Mesenchymal stem cell (in vitro differentiated cells and primary cell): ENCODE measurements around the gene HMGXB3.

Experiments
- DNase-seq: peaks from one replicate; pipeline ENCODE4 v3.0.0-alpha.2; 2013
- H2AFZ ChIP-seq: one replicate; pipeline ENCODE4 v1.6.1; 2013; ENCODE audit warnings: low read depth, mild to moderate bottlenecking, control low read depth, inconsistent platforms, low read length, moderate library complexity
- H2AK5ac ChIP-seq: 2 replicates; pipeline ENCODE4 v1.6.1; 2013; ENCODE audit warnings: low read length, moderate library complexity, mild to moderate bottlenecking, inconsistent platforms; ENCODE audit not compliant: severe bottlenecking
- H2BK120ac ChIP-seq: one replicate; pipeline ENCODE4 v1.6.1; 2013; ENCODE audit warnings: low read depth, mild to moderate bottlenecking, inconsistent platforms, low read length, moderate library complexity
- H2BK12ac ChIP-seq, 2 experiments: one replicate each; pipeline ENCODE4 v1.6.1; 2013; ENCODE audit warnings: inconsistent platforms in 2 of 2, low read length in 2 of 2, mild to moderate bottlenecking in 2 of 2, moderate library complexity in 2 of 2, control low read depth in 1 of 2
- H2BK15ac ChIP-seq: one replicate; pipeline ENCODE4 v1.6.1; 2013; ENCODE audit warnings: mild to moderate bottlenecking, low read depth, inconsistent platforms; ENCODE audit not compliant: poor library complexity, severe bottlenecking
- H2BK5ac ChIP-seq: 2 replicates; pipeline ENCODE4 v1.6.1; 2013; ENCODE audit warnings: low read depth, mild to moderate bottlenecking, low read length, control low read depth, inconsistent platforms; ENCODE audit not compliant: poor library complexity, severe bottlenecking
- H3K14ac ChIP-seq, 2 experiments: one replicate each; pipeline ENCODE4 v1.6.1; 2013; ENCODE audit warnings: inconsistent platforms in 2 of 2, low read length in 2 of 2, control low read depth in 1 of 2, mild to moderate bottlenecking in 1 of 2, moderate library complexity in 1 of 2
- H3K18ac ChIP-seq, 2 experiments: one replicate each; pipeline ENCODE4 v1.6.1; 2013; ENCODE audit warnings: inconsistent platforms in 2 of 2, low read length in 2 of 2, control low read depth in 1 of 2, low read depth in 1 of 2, mild to moderate bottlenecking in 1 of 2
- H3K23ac ChIP-seq, 2 experiments: one replicate each; pipeline ENCODE4 v1.6.1; 2013; ENCODE audit warnings: inconsistent platforms in 2 of 2, low read length in 2 of 2, mild to moderate bottlenecking in 2 of 2, moderate library complexity in 2 of 2, control low read depth in 1 of 2
- H3K27ac ChIP-seq: 2 replicates; pipeline ENCODE4 v1.5.1; 2013; ENCODE audit warnings: mild to moderate bottlenecking, moderate library complexity, low read length, control low read depth, inconsistent platforms; ENCODE audit not compliant: poor library complexity, severe bottlenecking
- H3K27me3 ChIP-seq, 2 experiments: 2 replicates each; pipeline versions ENCODE4 v1.6.1 to v1.7.0; 2013; ENCODE audit warnings: low read length in 2 of 2, mild to moderate bottlenecking in 2 of 2, moderate library complexity in 2 of 2, control low read depth in 1 of 2, inconsistent platforms in 1 of 2; ENCODE audit not compliant: control insufficient read depth in 1 of 2, insufficient read depth in 1 of 2
- H3K36me3 ChIP-seq, 2 experiments: 2 replicates each; pipeline versions ENCODE4 v1.6.1 to v1.7.0; 2013; ENCODE audit warnings: low read length in 2 of 2, control low read depth in 1 of 2, inconsistent platforms in 1 of 2, low read depth in 1 of 2, mild to moderate bottlenecking in 1 of 2; ENCODE audit not compliant: insufficient read depth in 2 of 2, control insufficient read depth in 1 of 2
- H3K4ac ChIP-seq, 2 experiments: one replicate each; pipeline ENCODE4 v1.6.1; 2013; ENCODE audit warnings: inconsistent platforms in 2 of 2, low read length in 2 of 2, mild to moderate bottlenecking in 2 of 2, moderate library complexity in 2 of 2, control low read depth in 1 of 2, low read depth in 1 of 2
- H3K4me1 ChIP-seq: 2 replicates; pipeline ENCODE4 v1.6.1; 2013; ENCODE audit warnings: low read depth, low read length, control low read depth; ENCODE audit not compliant: control insufficient read depth, insufficient read depth
- H3K4me2 ChIP-seq: 2 replicates; pipeline ENCODE4 v1.6.1; 2013; ENCODE audit warnings: low read length, mild to moderate bottlenecking, inconsistent platforms; ENCODE audit not compliant: poor library complexity, severe bottlenecking
- H3K4me3 ChIP-seq, 2 experiments: 2 replicates each; pipeline versions ENCODE4 v1.5.1 to v1.7.0; 2013; ENCODE audit warnings: low read length in 2 of 2, mild to moderate bottlenecking in 2 of 2, control low read depth in 1 of 2, low read depth in 1 of 2; ENCODE audit not compliant: insufficient read depth in 1 of 2
- H3K79me1 ChIP-seq: replicated peaks from 2 replicates; pipeline ENCODE4 v1.6.1; 2013; ENCODE audit warnings: mild to moderate bottlenecking, control low read depth, low read length, inconsistent platforms; ENCODE audit not compliant: poor library complexity, severe bottlenecking
- H3K9ac ChIP-seq: 2 replicates; pipeline ENCODE4 v1.7.0; 2013; ENCODE audit warnings: mild to moderate bottlenecking, low read length, moderate library complexity
- H3K9me3 ChIP-seq: 2 replicates; pipeline ENCODE4 v1.7.0; 2013; ENCODE audit warnings: mild to moderate bottlenecking, low read length; ENCODE audit not compliant: control insufficient read depth
- H4K8ac ChIP-seq: one replicate; pipeline ENCODE4 v1.6.1; 2013; ENCODE audit warnings: inconsistent platforms, mild to moderate bottlenecking, low read length, moderate library complexity
- H4K91ac ChIP-seq: one replicate; pipeline ENCODE4 v1.6.1; 2013; ENCODE audit warnings: mild to moderate bottlenecking, low read length, inconsistent platforms
- WGBS: methylation state at CpG from one replicate; pipeline ENCODE4 v1.1.7; 2013; ENCODE audit warnings: mixed read lengths; 5-methylcytosine and 5-hydroxymethylcytosine counted together

HMGXB3 gene

DNA sequence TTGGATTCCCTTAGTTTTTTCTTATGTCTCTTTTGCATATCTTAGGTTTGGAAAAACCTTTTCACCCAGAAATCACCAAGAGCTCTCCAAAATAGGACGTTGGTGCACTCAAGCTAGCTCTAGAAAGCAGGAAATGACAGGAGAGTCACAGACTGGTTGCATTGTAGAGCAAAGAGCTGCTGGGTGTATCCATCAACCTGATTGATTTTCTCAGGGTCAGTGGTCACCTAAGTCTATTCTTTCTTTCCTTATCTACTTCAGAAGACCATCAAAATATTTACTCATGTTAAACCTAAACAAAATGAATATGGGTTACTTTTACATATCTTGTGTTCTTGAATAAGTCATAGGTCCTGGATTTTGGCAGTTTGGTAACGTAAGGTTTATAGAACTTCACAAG is 25.1 kb upstream of the HMGXB3 start:
- H2BK5ac ChIP-seq: no peak overlapping the region
- peaks cover 10% of the 10 kb centered on the region for H3K79me1 ChIP-seq
- no peak overlapping the region for H3K9ac ChIP-seq
- no peak for DNase-seq
- H2BK120ac ChIP-seq: no peak overlapping the region
- H3K4me3 ChIP-seq: no peak overlapping the region
- no peak overlapping the region for H3K4ac ChIP-seq
- H3K4me1 ChIP-seq: no peaks in the 10 kb centered on the region
- no peak overlapping the region for H3K14ac ChIP-seq
- no peak overlapping the region for H3K4me2 ChIP-seq
- no peak overlapping the region for H3K27ac ChIP-seq
- H4K8ac ChIP-seq: no peak overlapping the region
- WGBS: 63% methylated on average over 2 of the region's 2 CpGs
- no peak overlapping the region for H3K18ac ChIP-seq
- H2AK5ac ChIP-seq: no peak overlapping the region
- H3K9me3 ChIP-seq: no peaks in the 10 kb centered on the region
- no peaks in the 10 kb centered on the region for H3K27me3 ChIP-seq
- no peak overlapping the region for H4K91ac ChIP-seq
- no peak overlapping the region for H3K23ac ChIP-seq
- no peak overlapping the region for H2BK12ac ChIP-seq
- no peak overlapping the region for H2AFZ ChIP-seq
- H3K36me3 ChIP-seq: peaks cover 3 to 22% of the 10 kb centered on the region in 2 experiments
- H2BK15ac ChIP-seq: no peak overlapping the region

DNA sequence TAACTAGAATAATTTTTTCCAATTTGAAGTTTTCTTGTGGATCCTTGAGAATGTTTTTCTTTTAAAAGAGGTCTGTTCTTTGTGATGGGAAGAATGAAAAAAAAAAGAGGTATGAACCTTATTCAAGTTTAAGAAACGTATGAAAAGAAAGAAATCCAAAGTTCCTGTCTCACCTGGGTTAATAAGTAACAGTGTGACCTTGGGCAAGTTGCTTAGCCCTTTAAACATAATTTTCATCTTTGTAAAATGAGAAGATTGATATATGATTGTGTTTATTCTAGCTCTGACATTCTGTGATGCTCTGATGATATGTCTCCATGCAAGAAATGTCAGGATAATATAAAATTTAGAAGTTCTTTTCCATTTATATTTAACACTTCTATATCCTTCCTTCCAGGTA is 20.6 kb upstream of the HMGXB3 start:
- no peak for DNase-seq
- H2AFZ ChIP-seq: no peak overlapping the region
- no peak overlapping the region for H4K91ac ChIP-seq

DNA sequence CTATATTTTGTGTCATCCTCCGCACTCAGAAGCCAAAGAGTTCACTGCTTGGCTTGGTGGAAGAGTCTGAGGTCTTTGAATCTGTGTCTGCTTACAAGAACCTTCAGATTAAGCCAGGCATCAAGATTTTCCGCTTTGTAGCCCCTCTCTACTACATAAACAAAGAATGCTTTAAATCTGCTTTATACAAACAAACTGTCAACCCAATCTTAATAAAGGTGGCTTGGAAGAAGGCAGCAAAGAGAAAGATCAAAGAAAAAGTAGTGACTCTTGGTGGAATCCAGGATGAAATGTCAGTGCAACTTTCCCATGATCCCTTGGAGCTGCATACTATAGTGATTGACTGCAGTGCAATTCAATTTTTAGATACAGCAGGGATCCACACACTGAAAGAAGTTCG is 19.3 kb upstream of the HMGXB3 start:
- Histone ChIP-seq H3K4me1 (no peaks in the 10 kb centered on the region), H3K27ac (no peak overlapping the region), H3K36me3 (peaks cover 3 to 54% of the 10 kb centered on the region in 2 experiments), H2BK12ac (no peak overlapping the region), H3K4me2 (no peak overlapping the region), H2AFZ (no peak overlapping the region), H3K23ac (no peak overlapping the region), H2BK120ac (no peak overlapping the region), H3K4ac (no peak overlapping the region), H3K9ac (no peak overlapping the region), H4K91ac (no peak overlapping the region), H2BK15ac (no peak overlapping the region), H3K18ac (no peak overlapping the region), H3K79me1 (peaks cover 2% of the 10 kb centered on the region), H3K9me3 (no peaks in the 10 kb centered on the region), H3K14ac (no peak overlapping the region), H4K8ac (no peak overlapping the region), H3K27me3 (no peaks in the 10 kb centered on the region), H2AK5ac (no peak overlapping the region), H2BK5ac (no peak overlapping the region), H3K4me3 (no peak overlapping the region)
- peak; percentile 30 for DNase-seq
- 83% methylated on average over 2 of the region's 3 CpGs for WGBS

More for the DNA sequence above, 20.6 kb upstream of the HMGXB3 start:
- Histone ChIP-seq H3K36me3 (peaks cover 3 to 48% of the 10 kb centered on the region in 2 experiments), H3K14ac (no peak overlapping the region), H3K27me3 (no peaks in the 10 kb centered on the region), H3K23ac (no peak overlapping the region), H3K9me3 (no peaks in the 10 kb centered on the region), H2BK5ac (no peak overlapping the region), H3K4me1 (no peaks in the 10 kb centered on the region), H3K18ac (no peak overlapping the region), H3K4me3 (no peak overlapping the region), H2BK15ac (no peak overlapping the region), H3K79me1 (peaks cover 2% of the 10 kb centered on the region), H4K8ac (no peak overlapping the region), H3K4me2 (no peak overlapping the region), H3K27ac (no peak overlapping the region), H3K4ac (no peak overlapping the region), H2BK120ac (no peak overlapping the region), H3K9ac (no peak overlapping the region), H2BK12ac (no peak overlapping the region), H2AK5ac (no peak overlapping the region)
- 100% methylated on average over 1 of the region's 1 CpG for WGBS

DNA sequence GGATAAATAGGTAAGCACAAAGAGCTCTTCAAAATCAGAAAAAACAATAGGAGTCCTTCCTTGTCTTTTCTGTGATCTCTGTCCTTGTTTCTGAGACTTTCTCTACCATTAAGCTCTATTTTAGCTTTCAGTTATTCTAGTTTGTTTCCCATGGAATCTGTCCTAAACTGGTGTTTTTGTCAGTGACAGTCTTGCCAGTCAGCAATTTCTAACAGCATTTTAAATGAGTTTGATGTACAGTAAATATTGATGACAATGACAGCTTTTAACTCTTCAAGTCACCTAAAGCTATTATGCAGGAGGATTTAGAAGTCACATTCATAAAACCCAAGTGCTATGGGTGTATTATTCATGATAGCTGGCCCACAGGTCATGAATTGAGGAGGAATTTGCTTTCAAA is 18.0 kb upstream of the HMGXB3 start:
- Histone ChIP-seq H2AK5ac (no peak overlapping the region), H2BK15ac (no peak overlapping the region), H4K8ac (no peak overlapping the region), H4K91ac (no peak overlapping the region), H3K23ac (no peak overlapping the region), H3K4me3 (no peak overlapping the region), H2AFZ (no peak overlapping the region), H2BK5ac (no peak overlapping the region), H3K18ac (no peak overlapping the region), H3K79me1 (peaks cover 2% of the 10 kb centered on the region), H2BK12ac (no peak overlapping the region), H3K4me1 (no peaks in the 10 kb centered on the region), H3K27me3 (no peaks in the 10 kb centered on the region), H2BK120ac (no peak overlapping the region), H3K9me3 (no peaks in the 10 kb centered on the region), H3K9ac (no peak overlapping the region), H3K14ac (no peak overlapping the region), H3K4me2 (no peak overlapping the region), H3K4ac (no peak overlapping the region), H3K36me3 (peaks cover 3 to 52% of the 10 kb centered on the region in 2 experiments), H3K27ac (no peak overlapping the region)
- DNase-seq: no peak
